Neural cell (in vitro differentiated cells): ENCODE data around the gene ERBB4. TPM values are rescaled to one million over a fixed set of nuclear protein-coding genes. Genes with fewer than 3 reads are reported as not detected.

Source experiments
- H2AFZ ChIP-seq: fragments of 200-600, 300-800 bp; sonication (generic), shearing (Covaris generic); 2 replicates; pipeline ENCODE4 v1.6.0; 2014; ENCODE audit warnings: low read depth, mild to moderate bottlenecking, antibody characterized with exemption, low read length, moderate library complexity
- H3F3A ChIP-seq: fragments of 200-600 bp; shearing (Covaris generic); 2 replicates; pipeline ENCODE4 v1.6.1; 2016; ENCODE audit warnings: mild to moderate bottlenecking, moderate library complexity, mixed read lengths, antibody characterized with exemption, low read length; ENCODE audit not compliant: insufficient read depth, poor library complexity, severe bottlenecking
- H3K27ac ChIP-seq: fragments of 200-600, 300-800 bp; sonication (generic), shearing (Covaris generic); 2 replicates; pipeline ENCODE4 v1.5.1; 2014; ENCODE audit warnings: mild to moderate bottlenecking, low read length, moderate library complexity
- H3K27me3 ChIP-seq: fragments of 300-800, 200-600 bp; sonication (generic), shearing (Covaris generic); 2 replicates; pipeline ENCODE4 v1.6.0; 2014; ENCODE audit warnings: mild to moderate bottlenecking, low read depth, low read length, moderate library complexity; ENCODE audit not compliant: insufficient read depth
- H3K36me3 ChIP-seq: fragments of 300-800, 200-600 bp; sonication (generic), shearing (Covaris generic); 2 replicates; pipeline ENCODE4 v1.5.1; 2014; ENCODE audit warnings: mild to moderate bottlenecking, antibody characterized with exemption, low read length, moderate library complexity; ENCODE audit not compliant: insufficient read depth
- H3K4me2 ChIP-seq: fragments of 300-800, 200-600 bp; sonication (generic), shearing (Covaris generic); 2 replicates; pipeline ENCODE4 v1.6.0; 2014; ENCODE audit warnings: mild to moderate bottlenecking, low read length
- H3K4me3 ChIP-seq: fragments of 300-800, 200-600 bp; sonication (generic), shearing (Covaris generic); 2 replicates; pipeline ENCODE4 v1.5.1; 2014; ENCODE audit warnings: mild to moderate bottlenecking, low read length, moderate library complexity
- H3K79me2 ChIP-seq: fragments of 200-600 bp; shearing (Covaris generic); replicated peaks from 2 replicates; pipeline ENCODE4 v1.6.0; 2014; ENCODE audit warnings: mild to moderate bottlenecking, low read length, moderate library complexity; ENCODE audit not compliant: insufficient read depth
- H3K9ac ChIP-seq: fragments of 300-800, 200-600 bp; sonication (generic), shearing (Covaris generic); 2 replicates; pipeline ENCODE4 v1.6.1; 2016; ENCODE audit warnings: mild to moderate bottlenecking, low read length, mixed read lengths
- H3K9me2 ChIP-seq: fragments of 200-600 bp; shearing (Covaris generic); 2 replicates; pipeline ENCODE4 v1.6.1; 2016; ENCODE audit warnings: mild to moderate bottlenecking, low read length, mixed read lengths; ENCODE audit not compliant: insufficient read depth
- H3K9me3 ChIP-seq: fragments of 200-600, 300-800 bp; sonication (generic), shearing (Covaris generic); 2 replicates; pipeline ENCODE4 v1.6.1; 2016; ENCODE audit warnings: mild to moderate bottlenecking, mixed run types, low read length, moderate library complexity, mixed read lengths
- H4K20me1 ChIP-seq: fragments of 200-600 bp; shearing (Covaris generic); 2 replicates; pipeline ENCODE4 v1.6.1; 2016; ENCODE audit warnings: mild to moderate bottlenecking, mixed run types; ENCODE audit not compliant: insufficient read depth
- EP300 ChIP-seq: fragments of 450-650 bp; conservative IDR thresholded peaks from 2 replicates; pipeline ENCODE4 v1.6.1; 2014; ENCODE audit warnings: antibody characterized with exemption, mild to moderate bottlenecking, moderate library complexity; ENCODE audit not compliant: poor library complexity, severe bottlenecking
- EZH2 ChIP-seq: fragments of 200-600, 300-800 bp; shearing (Covaris generic), sonication (generic); IDR thresholded peaks from 2 replicates; pipeline ENCODE4 v1.6.1; 2014; ENCODE audit warnings: antibody characterized with exemption, low read length, borderline replicate concordance, mild to moderate bottlenecking; ENCODE audit not compliant: insufficient read depth, poor library complexity, severe bottlenecking
- MXI1 ChIP-seq: fragments of 450-650 bp; conservative IDR thresholded peaks from 2 replicates; pipeline ENCODE4 v1.6.1; 2014; ENCODE audit warnings: antibody characterized with exemption, mild to moderate bottlenecking; ENCODE audit not compliant: poor library complexity, severe bottlenecking
- POLR2AphosphoS5 ChIP-seq: IDR thresholded peaks from 2 replicates; pipeline ENCODE4 v1.6.1; 2012
- RAD21 ChIP-seq: fragments of 450-650 bp; conservative IDR thresholded peaks from 2 replicates; pipeline ENCODE4 v1.6.1; 2014; ENCODE audit warnings: antibody characterized with exemption, mild to moderate bottlenecking, moderate library complexity
- SMC3 ChIP-seq: fragments of 450-650 bp; conservative IDR thresholded peaks from 2 replicates; pipeline ENCODE4 v1.6.1; 2014; ENCODE audit warnings: antibody characterized with exemption, mild to moderate bottlenecking, moderate library complexity; ENCODE audit not compliant: poor library complexity
- TAF1 ChIP-seq: IDR thresholded peaks from 2 replicates; pipeline ENCODE4 v1.6.1; 2012; ENCODE audit warnings: low read depth
- polyA plus RNA-seq: library from polyadenylated mRNA; depleted of rRNA; stranded (reverse); fragments of >200 nt; gene quantifications from 2 replicates; pipeline ENCODE4 v1.2.3, GENCODE V29; 2014
- TF ChIP-seq, protein P1 (sequence below): fragments of 450-650 bp; IDR thresholded peaks from 2 replicates; pipeline ENCODE4 v1.5.1; 2014; ENCODE audit warnings: antibody characterized with exemption, mild to moderate bottlenecking, moderate library complexity; ENCODE audit not compliant: poor library complexity, severe bottlenecking
- TF ChIP-seq, protein P2 (sequence below): IDR thresholded peaks from 2 replicates; pipeline ENCODE4 v1.6.1; 2012; ENCODE audit warnings: borderline replicate concordance

ERBB4 gene
- polyA plus RNA-seq, 1 donor from 2014 or later: 0.69 TPM

DNA sequence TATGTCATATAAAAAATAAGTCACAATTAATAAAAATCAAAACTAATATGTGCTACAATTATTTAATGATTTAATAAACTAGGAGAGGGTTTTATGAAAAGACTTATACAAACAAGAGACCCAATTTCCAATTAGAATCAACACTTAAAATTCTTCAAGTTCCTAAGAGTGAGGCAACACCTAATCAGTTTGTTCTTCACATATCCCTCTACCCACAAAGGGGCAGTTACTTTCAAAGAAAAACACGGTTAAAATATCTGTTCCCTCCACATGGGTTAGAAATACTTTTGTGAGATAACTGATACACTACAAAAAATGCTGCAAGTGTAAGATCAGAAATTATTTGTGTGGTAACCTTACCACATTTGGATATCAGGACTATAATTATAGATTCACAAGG, 357.0 kb downstream of the ERBB4 start:
- Histone ChIP-seq H2AFZ (no peak overlapping the region), H3K27me3 (no peaks in the 10 kb centered on the region), H4K20me1 (no peaks in the 10 kb centered on the region), H3K27ac (no peak overlapping the region), H3K79me2 (no peaks in the 10 kb centered on the region), H3K4me3 (no peak overlapping the region), H3K9ac (no peak overlapping the region), H3K36me3 (no peaks in the 10 kb centered on the region), H3K9me3 (no peaks in the 10 kb centered on the region), H3K9me2 (no peaks in the 10 kb centered on the region), H3K4me2 (no peak overlapping the region), H3F3A (no peaks in the 10 kb centered on the region)
- TF ChIP-seq, protein P1, sequence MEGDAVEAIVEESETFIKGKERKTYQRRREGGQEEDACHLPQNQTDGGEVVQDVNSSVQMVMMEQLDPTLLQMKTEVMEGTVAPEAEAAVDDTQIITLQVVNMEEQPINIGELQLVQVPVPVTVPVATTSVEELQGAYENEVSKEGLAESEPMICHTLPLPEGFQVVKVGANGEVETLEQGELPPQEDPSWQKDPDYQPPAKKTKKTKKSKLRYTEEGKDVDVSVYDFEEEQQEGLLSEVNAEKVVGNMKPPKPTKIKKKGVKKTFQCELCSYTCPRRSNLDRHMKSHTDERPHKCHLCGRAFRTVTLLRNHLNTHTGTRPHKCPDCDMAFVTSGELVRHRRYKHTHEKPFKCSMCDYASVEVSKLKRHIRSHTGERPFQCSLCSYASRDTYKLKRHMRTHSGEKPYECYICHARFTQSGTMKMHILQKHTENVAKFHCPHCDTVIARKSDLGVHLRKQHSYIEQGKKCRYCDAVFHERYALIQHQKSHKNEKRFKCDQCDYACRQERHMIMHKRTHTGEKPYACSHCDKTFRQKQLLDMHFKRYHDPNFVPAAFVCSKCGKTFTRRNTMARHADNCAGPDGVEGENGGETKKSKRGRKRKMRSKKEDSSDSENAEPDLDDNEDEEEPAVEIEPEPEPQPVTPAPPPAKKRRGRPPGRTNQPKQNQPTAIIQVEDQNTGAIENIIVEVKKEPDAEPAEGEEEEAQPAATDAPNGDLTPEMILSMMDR: no peak
- TF ChIP-seq MXI1 (no peak), RAD21 (no peak), TAF1 (no peak), EP300 (no peak), SMC3 (no peak), POLR2AphosphoS5 (no peak), EZH2 (no peak)
- TF ChIP-seq, protein P2, sequence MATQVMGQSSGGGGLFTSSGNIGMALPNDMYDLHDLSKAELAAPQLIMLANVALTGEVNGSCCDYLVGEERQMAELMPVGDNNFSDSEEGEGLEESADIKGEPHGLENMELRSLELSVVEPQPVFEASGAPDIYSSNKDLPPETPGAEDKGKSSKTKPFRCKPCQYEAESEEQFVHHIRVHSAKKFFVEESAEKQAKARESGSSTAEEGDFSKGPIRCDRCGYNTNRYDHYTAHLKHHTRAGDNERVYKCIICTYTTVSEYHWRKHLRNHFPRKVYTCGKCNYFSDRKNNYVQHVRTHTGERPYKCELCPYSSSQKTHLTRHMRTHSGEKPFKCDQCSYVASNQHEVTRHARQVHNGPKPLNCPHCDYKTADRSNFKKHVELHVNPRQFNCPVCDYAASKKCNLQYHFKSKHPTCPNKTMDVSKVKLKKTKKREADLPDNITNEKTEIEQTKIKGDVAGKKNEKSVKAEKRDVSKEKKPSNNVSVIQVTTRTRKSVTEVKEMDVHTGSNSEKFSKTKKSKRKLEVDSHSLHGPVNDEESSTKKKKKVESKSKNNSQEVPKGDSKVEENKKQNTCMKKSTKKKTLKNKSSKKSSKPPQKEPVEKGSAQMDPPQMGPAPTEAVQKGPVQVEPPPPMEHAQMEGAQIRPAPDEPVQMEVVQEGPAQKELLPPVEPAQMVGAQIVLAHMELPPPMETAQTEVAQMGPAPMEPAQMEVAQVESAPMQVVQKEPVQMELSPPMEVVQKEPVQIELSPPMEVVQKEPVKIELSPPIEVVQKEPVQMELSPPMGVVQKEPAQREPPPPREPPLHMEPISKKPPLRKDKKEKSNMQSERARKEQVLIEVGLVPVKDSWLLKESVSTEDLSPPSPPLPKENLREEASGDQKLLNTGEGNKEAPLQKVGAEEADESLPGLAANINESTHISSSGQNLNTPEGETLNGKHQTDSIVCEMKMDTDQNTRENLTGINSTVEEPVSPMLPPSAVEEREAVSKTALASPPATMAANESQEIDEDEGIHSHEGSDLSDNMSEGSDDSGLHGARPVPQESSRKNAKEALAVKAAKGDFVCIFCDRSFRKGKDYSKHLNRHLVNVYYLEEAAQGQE: no peak

DNA sequence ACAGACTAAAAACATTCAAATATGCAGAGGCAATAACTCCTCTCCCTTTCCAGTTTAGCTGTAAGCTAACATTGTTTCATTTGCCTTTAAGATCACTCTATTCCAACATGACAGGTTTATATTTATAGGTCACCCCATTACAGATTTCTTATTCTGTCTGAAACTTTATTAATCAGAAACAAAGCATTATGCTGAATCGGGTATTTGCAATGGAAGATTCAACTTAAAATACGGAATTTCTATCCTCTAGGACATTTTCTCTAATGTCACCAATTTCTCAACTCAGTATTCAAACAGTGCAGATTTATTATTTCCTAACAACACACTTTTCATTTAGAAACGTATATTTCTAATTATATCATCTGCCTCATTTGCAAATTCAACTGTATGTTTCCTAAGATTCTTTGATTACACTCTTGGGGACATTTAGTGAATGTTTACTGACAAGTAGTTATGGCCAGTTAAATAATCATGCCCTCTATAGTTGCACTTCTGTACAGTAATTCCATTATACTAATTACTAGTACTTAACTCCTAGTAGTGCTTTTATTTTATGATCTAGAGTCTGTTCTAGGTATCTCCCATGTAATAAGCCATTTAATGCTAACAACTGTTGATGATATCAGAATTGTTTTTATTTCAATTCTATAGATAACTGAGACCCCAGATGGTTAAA, 358.1 kb downstream of the ERBB4 start:
- H3K4me2 ChIP-seq: no peak overlapping the region
- TF ChIP-seq RAD21 (no peak), POLR2AphosphoS5 (no peak), MXI1 (no peak), EP300 (no peak), TAF1 (no peak), SMC3 (no peak), EZH2 (no peak)
- TF ChIP-seq, protein P2: no peak
- TF ChIP-seq, protein P1: no peak
- no peaks in the 10 kb centered on the region for H3F3A ChIP-seq
- H2AFZ ChIP-seq: no peak overlapping the region
- H3K9ac ChIP-seq: no peak overlapping the region
- H3K27ac ChIP-seq: no peak overlapping the region
- H3K4me3 ChIP-seq: no peak overlapping the region
- H3K36me3 ChIP-seq: no peaks in the 10 kb centered on the region
- H3K27me3 ChIP-seq: no peaks in the 10 kb centered on the region
- no peaks in the 10 kb centered on the region for H3K9me2 ChIP-seq
- no peaks in the 10 kb centered on the region for H3K79me2 ChIP-seq
- H4K20me1 ChIP-seq: no peaks in the 10 kb centered on the region
- H3K9me3 ChIP-seq: no peaks in the 10 kb centered on the region
